Uterus (tissue), 2 donors: ENCODE measurements around the gene SUPT20H.

ENCODE experiments used
- POLR2A ChIP-seq, 2 donors: fragments of 450-650 bp; IDR thresholded peaks; one replicate each; pipeline ENCODE4 v1.6.1; 2016; ENCODE audit warnings: antibody characterized with exemption in 2 of 2, mild to moderate bottlenecking in 1 of 2, moderate library complexity in 1 of 2
- TF ChIP-seq, protein P1 (sequence below), 4 experiments: fragments of 200-600 bp in 2 of 4; fragments of 450-650 bp in 2 of 4; sonication (generic) in 2 of 4; IDR thresholded peaks; one replicate each; pipeline ENCODE4 v1.5.1; 2016 to 2019; ENCODE audit warnings: antibody characterized with exemption in 4 of 4, mild to moderate bottlenecking in 2 of 4, moderate library complexity in 1 of 4

DNA sequence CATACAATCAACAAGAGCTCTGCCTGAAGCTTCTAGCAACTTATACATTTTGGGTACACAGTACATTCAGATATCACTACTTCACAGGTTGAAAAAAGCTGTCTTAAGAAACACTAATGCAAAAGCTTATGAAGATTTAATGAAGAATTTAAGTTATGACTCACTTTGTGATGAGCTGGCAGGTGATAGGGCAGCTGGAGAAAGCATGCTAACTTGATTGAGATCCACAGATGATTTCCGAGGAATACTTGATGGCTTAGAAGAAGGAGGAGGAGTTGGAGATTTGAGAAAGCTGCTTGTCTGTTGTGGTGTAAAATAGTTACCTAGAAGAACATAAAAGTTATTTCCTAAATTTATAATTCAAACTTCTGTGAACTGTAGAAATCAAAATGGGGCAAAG is 35.6 kb downstream of the SUPT20H start:
- TF ChIP-seq, protein P1, sequence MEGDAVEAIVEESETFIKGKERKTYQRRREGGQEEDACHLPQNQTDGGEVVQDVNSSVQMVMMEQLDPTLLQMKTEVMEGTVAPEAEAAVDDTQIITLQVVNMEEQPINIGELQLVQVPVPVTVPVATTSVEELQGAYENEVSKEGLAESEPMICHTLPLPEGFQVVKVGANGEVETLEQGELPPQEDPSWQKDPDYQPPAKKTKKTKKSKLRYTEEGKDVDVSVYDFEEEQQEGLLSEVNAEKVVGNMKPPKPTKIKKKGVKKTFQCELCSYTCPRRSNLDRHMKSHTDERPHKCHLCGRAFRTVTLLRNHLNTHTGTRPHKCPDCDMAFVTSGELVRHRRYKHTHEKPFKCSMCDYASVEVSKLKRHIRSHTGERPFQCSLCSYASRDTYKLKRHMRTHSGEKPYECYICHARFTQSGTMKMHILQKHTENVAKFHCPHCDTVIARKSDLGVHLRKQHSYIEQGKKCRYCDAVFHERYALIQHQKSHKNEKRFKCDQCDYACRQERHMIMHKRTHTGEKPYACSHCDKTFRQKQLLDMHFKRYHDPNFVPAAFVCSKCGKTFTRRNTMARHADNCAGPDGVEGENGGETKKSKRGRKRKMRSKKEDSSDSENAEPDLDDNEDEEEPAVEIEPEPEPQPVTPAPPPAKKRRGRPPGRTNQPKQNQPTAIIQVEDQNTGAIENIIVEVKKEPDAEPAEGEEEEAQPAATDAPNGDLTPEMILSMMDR (IDR thresholded peaks at IDR 0.05) = no peak
- TF ChIP-seq POLR2A (IDR thresholded peaks at IDR 0.05) = no peak
